Ovary (tissue), 9 donors: ENCODE measurements around the gene CEP120. TPM values are rescaled to one million over a fixed set of nuclear protein-coding genes. Genes with fewer than 3 reads are reported as not detected.

Source experiments
- DNase-seq, 5 donors: peaks; one replicate each; pipeline ENCODE4 v3.0.0-alpha.2; 2019 to 2020
- H3K27ac ChIP-seq, 2 donors: fragments of 200-600 bp; one replicate each; pipeline versions ENCODE4 v1.5.1 to v1.8.0; 2019 to 2022
- H3K27me3 ChIP-seq: fragments of 200-600 bp; one replicate; pipeline ENCODE4 v1.8.0; 2022
- H3K36me3 ChIP-seq: fragments of 200-600 bp; sonication (generic); one replicate; pipeline ENCODE4 v1.5.1; 2019
- H3K4me1 ChIP-seq: one replicate; pipeline ENCODE4 v1.8.1; 2013; ENCODE audit warnings: mild to moderate bottlenecking, moderate library complexity; ENCODE audit not compliant: insufficient read depth
- H3K4me3 ChIP-seq: fragments of 200-600 bp; sonication (generic); one replicate; pipeline ENCODE4 v1.5.1; 2017
- H3K9me3 ChIP-seq, 2 donors: fragments of 200-600 bp in 1 of 2; sonication (generic) in 1 of 2; one replicate each; pipeline versions ENCODE4 v1.5.1 to v1.8.1; 2013 to 2019; ENCODE audit warnings: mild to moderate bottlenecking in 1 of 2, moderate library complexity in 1 of 2
- CTCF ChIP-seq, 3 donors: fragments of 450-650 bp in 2 of 3; fragments of 200-600 bp in 1 of 3; IDR thresholded peaks; one replicate each; pipeline versions ENCODE4 v1.5.1 to v1.8.0; 2016 to 2022; ENCODE audit warnings: antibody characterized with exemption in 3 of 3, mild to moderate bottlenecking in 1 of 3
- EP300 ChIP-seq: sonication (generic); formaldehyde crosslinking; IDR thresholded peaks from one replicate; pipeline ENCODE4 v1.6.1; 2017; ENCODE audit warnings: antibody characterized with exemption
- POLR2A ChIP-seq: fragments of 450-650 bp; IDR thresholded peaks from one replicate; pipeline ENCODE4 v1.6.1; 2017; ENCODE audit warnings: antibody characterized with exemption, mild to moderate bottlenecking, moderate library complexity
- WGBS, 3 donors: extraction: QIAGEN DNeasy Blood & Tissue Kit in 1 of 3; methylation state at CpG; one replicate each; pipeline versions ENCODE4 v1.1.5 to v1.1.7; 2013 to 2017; 5-methylcytosine and 5-hydroxymethylcytosine counted together
- intact Hi-C, 4 donors: fragments of 100-400 bp; cut with DNase I; formaldehyde crosslinking; loops; one replicate each; pipeline versions ENCODE4 v1.11.0 to v1.15.1; 2022 to 2023
- polyA plus RNA-seq, 2 donors: library from polyadenylated mRNA; stranded (reverse); fragments of 200-250 nt in 1 of 2; fragments of 350-450 nt in 1 of 2; fragmentation: Illumina TruSeq in 1 of 2; extraction: RNeasy Lipid Tissue Mini Kit (QIAGEN cat#74804) in 1 of 2; gene quantifications; one replicate each; pipeline ENCODE4 v1.2.3, GENCODE V29; 2013 to 2014
- total RNA-seq, 7 donors: library from RNA; depleted of rRNA in 2 of 7; stranded (reverse); fragments of >200 nt in 2 of 7; fragmentation: NEBNext Ultra II Directional in 3 of 7; extraction: Animal tissue kit (Norgen Biotek cat#: 25700) in 3 of 7; gene quantifications; one replicate each; pipeline versions ENCODE4 v1.1.0 to v1.2.4, GENCODE V29; 2016 to 2023
- donor health status: DM: no; HTN: no; CAD: no; lungs with moderate emphysema.
- donor health status: DM: no; HTN: no; CAD: no.
- donor health status: Bipolar disorder and iron deficiency.
- donor health status: DM: yes; HTN: yes; CAD: no.
- donor health status: DM: no; HTN: no; CAD: no.
- donor health status: DM: yes; HTN: yes; CAD: no.

Gene CEP120
- total and polyA plus RNA-seq, 9 donors, result 15.3 to 33.0 (median 28.9) TPM

- Histone ChIP-seq H3K4me1 (no peaks in the 10 kb centered on the region), H3K27me3 (no peaks in the 10 kb centered on the region), H3K36me3 (no peaks in the 10 kb centered on the region), H3K9me3 (no peaks in the 10 kb centered on the region), H3K4me3 (no peak overlapping the region), H3K27ac (no peak overlapping the region)
- no peak for DNase-seq
- TF ChIP-seq POLR2A (no peak), EP300 (no peak), CTCF (IDR thresholded peaks at IDR 0.05) (no peak)
- intact Hi-C loops, result no loop called here
- 89 to 93% (median 91%) methylated on average over 4 of the region's 4 CpGs for WGBS, 3 donors
Observed at GRCh38 chr5:123425431-123425830, 2.2 kb upstream of the CEP120 start.

- no peaks in the 10 kb centered on the region for H3K9me3 ChIP-seq
- peak overlapping the region; percentile 72 to 79 for H3K27ac ChIP-seq
- no peak for TF ChIP-seq EP300
- TF ChIP-seq CTCF (IDR thresholded peaks at IDR 0.05), result no peak
- TF ChIP-seq POLR2A, result no peak
- H3K27me3 ChIP-seq, result no peaks in the 10 kb centered on the region
- H3K36me3 ChIP-seq, result no peaks in the 10 kb centered on the region
- H3K4me3 ChIP-seq, result peak overlapping the region; percentile 74
- intact Hi-C loops, result loop anchor here in 2 of 4 donors (1.0 to 5.0 kb wide), 2 partner anchors 90 kb away; partner anchors contain the start of gene CSNK1G3 (in 2 of the 2)
- peaks cover 3% of the 10 kb centered on the region for H3K4me1 ChIP-seq
- WGBS, 3 donors, result 0 to 1% (median 1%) methylated on average over 28 to 45 of the region's 45 CpGs
- DNase-seq, result no peak
Observed at GRCh38 chr5:123422433-123423277, 548 bp downstream of the CEP120 start.

GRCh38 chr5:123421773-123422172, 1.4 kb downstream of the CEP120 start:
- no peaks in the 10 kb centered on the region for H3K27me3 ChIP-seq
- 5 to 22% (median 11%) methylated on average over 2 of the region's 2 CpGs for WGBS, 3 donors
- intact Hi-C loops, result loop anchor here in 1 of 4 donors (5.0 kb wide), 1 partner anchor 91 kb away; the partner anchor contains the start of gene CSNK1G3
- H3K36me3 ChIP-seq, result no peaks in the 10 kb centered on the region
- no peak overlapping the region for H3K27ac ChIP-seq
- no peak for DNase-seq
- TF ChIP-seq POLR2A (no peak), CTCF (IDR thresholded peaks at IDR 0.05) (no peak), EP300 (no peak)
- H3K4me1 ChIP-seq, result peaks cover 3% of the 10 kb centered on the region
- peak overlapping the region; percentile 74 for H3K4me3 ChIP-seq
- no peaks in the 10 kb centered on the region for H3K9me3 ChIP-seq

DNA sequence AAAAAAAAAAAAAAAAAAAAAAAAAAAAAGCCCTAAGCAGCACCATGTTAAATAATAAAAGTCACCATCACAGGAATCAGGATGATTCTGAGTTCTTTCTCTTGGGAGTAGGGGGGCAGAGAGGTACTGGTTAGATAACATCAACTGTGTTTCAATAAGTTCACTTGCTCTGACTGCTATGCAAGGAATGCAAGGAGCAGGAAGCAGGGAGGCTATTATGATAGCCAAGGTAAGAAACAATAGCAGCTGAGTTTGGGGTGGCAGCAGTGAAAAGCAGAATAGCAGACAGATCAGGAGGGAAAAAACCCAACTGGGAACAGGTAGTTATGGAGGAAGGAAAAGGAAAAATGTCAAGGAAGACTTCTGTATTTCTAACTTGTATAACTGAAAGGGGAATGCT, 8.2 kb downstream of the CEP120 start:
- DNase-seq, result no peak
- intact Hi-C loops, result no loop called here
- TF ChIP-seq CTCF (IDR thresholded peaks at IDR 0.05) (no peak), EP300 (no peak), POLR2A (no peak)
- Histone ChIP-seq H3K9me3 (no peaks in the 10 kb centered on the region), H3K27ac (no peak overlapping the region), H3K4me1 (peaks cover 2% of the 10 kb centered on the region), H3K36me3 (no peaks in the 10 kb centered on the region), H3K27me3 (no peaks in the 10 kb centered on the region), H3K4me3 (no peak overlapping the region)
